IgD-negative memory B cell (primary cell): ENCODE measurements around the gene OPA1. TPM values are rescaled to one million over a fixed set of nuclear protein-coding genes. Genes with fewer than 3 reads are reported as not detected.
A peak's percentile ranks its signal among the peaks of the same experiment; 100 is the strongest.
"Not testable (repeated sequence)": the region's sequence is repeated elsewhere in the genome, so short reads cannot be mapped to it uniquely, and the experiment has no call there.

Source experiments
- H3K27ac Mint-ChIP-seq, 3 donors: one replicate each; pipeline ENCODE4 v1.8.0; 2020 to 2022; ENCODE audit warnings: mild to moderate bottlenecking in 3 of 3, mixed read lengths in 3 of 3, moderate library complexity in 1 of 3
- H3K27me3 Mint-ChIP-seq: one replicate; pipeline ENCODE4 v1.8.0; 2021; ENCODE audit warnings: mixed read lengths
- H3K36me3 Mint-ChIP-seq: one replicate; pipeline ENCODE4 v1.8.0; 2020; ENCODE audit warnings: mild to moderate bottlenecking, mixed read lengths
- H3K4me1 Mint-ChIP-seq, 3 donors: one replicate each; pipeline ENCODE4 v1.8.0; 2020 to 2022; ENCODE audit warnings: mixed read lengths in 3 of 3, mild to moderate bottlenecking in 1 of 3
- H3K4me3 Mint-ChIP-seq, 4 donors: one replicate each; pipeline ENCODE4 v1.8.0; 2020 to 2022; ENCODE audit warnings: mild to moderate bottlenecking in 4 of 4, mixed read lengths in 4 of 4, moderate library complexity in 3 of 4
- H3K9me3 Mint-ChIP-seq, 3 donors: one replicate each; pipeline ENCODE4 v1.8.0; 2020 to 2021; ENCODE audit warnings: mixed read lengths in 3 of 3, mild to moderate bottlenecking in 1 of 3
- polyA plus RNA-seq: library from polyadenylated mRNA; unstranded; fragments of 300-500 nt; fragmentation: Illumina TruSeq; gene quantifications from one replicate; pipeline ENCODE4 v1.2.3, GENCODE V29; 2021

The OPA1 gene
- polyA plus RNA-seq, 1 donor from 2014 or later = 22.0 TPM

GRCh38 chr3:193610516-193610915, 17.5 kb downstream of the OPA1 start:
- peaks cover 14 to 25% (median 20%) of the 10 kb centered on the region in 3 donors for H3K4me1 Mint-ChIP-seq
- not testable (repeated sequence) for H3K9me3 Mint-ChIP-seq, H3K4me3 Mint-ChIP-seq, H3K27ac Mint-ChIP-seq, H3K27me3 Mint-ChIP-seq, H3K36me3 Mint-ChIP-seq

GRCh38 chr3:193614430-193614829, 21.4 kb downstream of the OPA1 start:
- Mint-ChIP-seq H3K27me3 (no peaks in the 10 kb centered on the region), H3K27ac (peak overlapping the region in 1 of 3 donors; percentile 31), H3K4me1 (peaks cover 9 to 17% (median 11%) of the 10 kb centered on the region in 3 donors), H3K36me3 (peaks cover 5% of the 10 kb centered on the region), H3K4me3 (peak overlapping the region in 1 of 4 donors; percentile 9), H3K9me3 (no peaks in the 10 kb centered on the region)

- Mint-ChIP-seq H3K4me3 (no peak overlapping the region), H3K27me3 (no peaks in the 10 kb centered on the region), H3K4me1 (peaks cover 6 to 12% (median 6%) of the 10 kb centered on the region in 3 donors), H3K36me3 (peaks cover 5% of the 10 kb centered on the region), H3K9me3 (no peaks in the 10 kb centered on the region), H3K27ac (no peak overlapping the region)
Observed at GRCh38 chr3:193617628-193618027, 24.6 kb downstream of the OPA1 start.

GRCh38 chr3:193620057-193620456, 27.0 kb downstream of the OPA1 start:
- peak overlapping the region in 2 of 3 donors; percentile 25 to 39 for H3K27ac Mint-ChIP-seq
- peaks cover 0 to 4% (median 0%) of the 10 kb centered on the region in 3 donors for H3K4me1 Mint-ChIP-seq
- H3K4me3 Mint-ChIP-seq = no peak overlapping the region
- H3K27me3 Mint-ChIP-seq = no peaks in the 10 kb centered on the region
- peaks cover 3% of the 10 kb centered on the region for H3K36me3 Mint-ChIP-seq
- H3K9me3 Mint-ChIP-seq = no peaks in the 10 kb centered on the region

GRCh38 chr3:193620650-193621049, 27.6 kb downstream of the OPA1 start:
- peaks cover 2% of the 10 kb centered on the region for H3K36me3 Mint-ChIP-seq

GRCh38 chr3:193621127-193621526, 28.1 kb downstream of the OPA1 start:
- peaks cover 0 to 4% (median 0%) of the 10 kb centered on the region in 3 donors for H3K4me1 Mint-ChIP-seq
- peaks cover 6% of the 10 kb centered on the region for H3K36me3 Mint-ChIP-seq
- H3K27ac Mint-ChIP-seq = peak overlapping the region in 1 of 3 donors; percentile 35
- H3K27me3 Mint-ChIP-seq = no peaks in the 10 kb centered on the region
- no peaks in the 10 kb centered on the region for H3K9me3 Mint-ChIP-seq
- no peak overlapping the region for H3K4me3 Mint-ChIP-seq

More at GRCh38 chr3:193620650-193621049, 27.6 kb downstream of the OPA1 start:
- Mint-ChIP-seq H3K27me3 (no peaks in the 10 kb centered on the region), H3K27ac (no peak overlapping the region), H3K4me1 (peaks cover 0 to 4% (median 0%) of the 10 kb centered on the region in 3 donors), H3K4me3 (no peak overlapping the region), H3K9me3 (no peaks in the 10 kb centered on the region)

GRCh38 chr3:193630005-193630404, 37.0 kb downstream of the OPA1 start:
- no peak overlapping the region for H3K27ac Mint-ChIP-seq
- H3K4me1 Mint-ChIP-seq = no peaks in the 10 kb centered on the region
- H3K27me3 Mint-ChIP-seq = no peaks in the 10 kb centered on the region
- no peak overlapping the region for H3K4me3 Mint-ChIP-seq
- no peaks in the 10 kb centered on the region for H3K9me3 Mint-ChIP-seq
- peaks cover 13% of the 10 kb centered on the region for H3K36me3 Mint-ChIP-seq

- Mint-ChIP-seq H3K4me3 (no peak overlapping the region), H3K36me3 (peaks cover 6% of the 10 kb centered on the region), H3K27me3 (no peaks in the 10 kb centered on the region), H3K4me1 (no peaks in the 10 kb centered on the region), H3K27ac (no peak overlapping the region), H3K9me3 (no peaks in the 10 kb centered on the region)
Observed at GRCh38 chr3:193637831-193638230, 44.8 kb downstream of the OPA1 start.

- Mint-ChIP-seq H3K9me3 (no peaks in the 10 kb centered on the region), H3K27me3 (no peaks in the 10 kb centered on the region), H3K4me3 (no peak overlapping the region), H3K4me1 (no peaks in the 10 kb centered on the region), H3K27ac (no peak overlapping the region), H3K36me3 (peaks cover 6% of the 10 kb centered on the region)
Observed at GRCh38 chr3:193638833-193639232, 45.8 kb downstream of the OPA1 start.

GRCh38 chr3:193640165-193640715, 47.2 kb downstream of the OPA1 start:
- H3K9me3 Mint-ChIP-seq = no peaks in the 10 kb centered on the region
- no peak overlapping the region for H3K4me3 Mint-ChIP-seq
- H3K4me1 Mint-ChIP-seq = no peaks in the 10 kb centered on the region
- no peaks in the 10 kb centered on the region for H3K27me3 Mint-ChIP-seq
- peaks cover 2% of the 10 kb centered on the region for H3K36me3 Mint-ChIP-seq
- no peak overlapping the region for H3K27ac Mint-ChIP-seq

GRCh38 chr3:193640728-193641439, 47.9 kb downstream of the OPA1 start:
- no peak overlapping the region for H3K4me3 Mint-ChIP-seq

GRCh38 chr3:193641440-193641775, 48.4 kb downstream of the OPA1 start:
- H3K27me3 Mint-ChIP-seq = no peaks in the 10 kb centered on the region
- H3K36me3 Mint-ChIP-seq = peaks cover 2% of the 10 kb centered on the region
- H3K27ac Mint-ChIP-seq = no peak overlapping the region
- H3K4me3 Mint-ChIP-seq = no peak overlapping the region
- no peaks in the 10 kb centered on the region for H3K9me3 Mint-ChIP-seq
- no peaks in the 10 kb centered on the region for H3K4me1 Mint-ChIP-seq

More at GRCh38 chr3:193640728-193641439, 47.9 kb downstream of the OPA1 start:
- H3K4me1 Mint-ChIP-seq = no peaks in the 10 kb centered on the region
- H3K36me3 Mint-ChIP-seq = peaks cover 2% of the 10 kb centered on the region
- H3K27ac Mint-ChIP-seq = no peak overlapping the region
- H3K9me3 Mint-ChIP-seq = no peaks in the 10 kb centered on the region
- no peaks in the 10 kb centered on the region for H3K27me3 Mint-ChIP-seq

- Mint-ChIP-seq H3K4me3 (no peak overlapping the region), H3K27ac (no peak overlapping the region), H3K4me1 (no peaks in the 10 kb centered on the region), H3K27me3 (no peaks in the 10 kb centered on the region), H3K36me3 (peaks cover 2% of the 10 kb centered on the region), H3K9me3 (no peaks in the 10 kb centered on the region)
Observed at GRCh38 chr3:193645806-193646205, 52.8 kb downstream of the OPA1 start.

GRCh38 chr3:193648542-193649076, 55.6 kb downstream of the OPA1 start:
- peaks cover 3% of the 10 kb centered on the region for H3K36me3 Mint-ChIP-seq

GRCh38 chr3:193650585-193650984, 57.6 kb downstream of the OPA1 start:
- Mint-ChIP-seq H3K27me3 (no peaks in the 10 kb centered on the region), H3K4me3 (no peak overlapping the region), H3K27ac (no peak overlapping the region), H3K4me1 (no peaks in the 10 kb centered on the region), H3K9me3 (no peaks in the 10 kb centered on the region), H3K36me3 (peaks cover 4% of the 10 kb centered on the region)

More at GRCh38 chr3:193648542-193649076, 55.6 kb downstream of the OPA1 start:
- Mint-ChIP-seq H3K9me3 (no peaks in the 10 kb centered on the region), H3K27ac (no peak overlapping the region), H3K4me1 (no peaks in the 10 kb centered on the region), H3K4me3 (no peak overlapping the region), H3K27me3 (no peaks in the 10 kb centered on the region)
